ENCODE data around the gene KRTAP12-3.

The KRTAP12-3 gene

DNA sequence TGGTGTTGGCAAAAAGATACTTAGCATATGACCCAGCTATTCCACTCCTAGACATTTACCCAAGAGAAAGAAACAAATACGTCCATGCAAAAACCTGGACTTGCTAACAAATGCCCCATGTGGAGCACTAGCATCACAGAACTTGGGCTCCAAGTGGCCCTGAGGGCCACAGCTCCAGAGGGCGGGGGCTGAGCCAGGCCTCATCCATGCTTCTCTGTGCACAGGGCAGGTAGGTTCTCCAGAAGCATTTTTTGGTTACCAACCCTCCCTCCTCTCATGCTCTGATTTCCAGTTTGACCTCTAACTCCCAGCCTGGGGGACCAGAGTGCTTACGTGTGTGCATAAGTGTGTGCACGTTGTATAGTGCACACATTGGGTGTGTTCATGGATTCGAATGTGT lies 7.0 kb downstream of the KRTAP12-3 start:
- H3K27ac ChIP-seq (ENCODE audit: low read depth in 2 of 2, low read length in 2 of 2) = no peak overlapping the region
- no peak overlapping the region for H3K9ac ChIP-seq (ENCODE audit: low read depth in 1 of 2, low read length in 2 of 2)
- H3K4me1 ChIP-seq (ENCODE audit: control insufficient read depth in 2 of 2, insufficient read depth in 2 of 2, low read length in 2 of 2) = no peaks in the 10 kb centered on the region
- no peak overlapping the region for H3K4me3 ChIP-seq (ENCODE audit: low read length in 2 of 2)
- peaks cover 0 to 9% of the 10 kb centered on the region in 2 donors for H3K27me3 ChIP-seq (ENCODE audit: control insufficient read depth in 2 of 2, insufficient read depth in 2 of 2, low read length in 2 of 2)
- H3K9me3 ChIP-seq (ENCODE audit: control insufficient read depth in 2 of 2, low read length in 2 of 2) = no peaks in the 10 kb centered on the region
- H3K36me3 ChIP-seq (ENCODE audit: control insufficient read depth in 2 of 2, insufficient read depth in 2 of 2, low read length in 2 of 2) = no peaks in the 10 kb centered on the region

DNA sequence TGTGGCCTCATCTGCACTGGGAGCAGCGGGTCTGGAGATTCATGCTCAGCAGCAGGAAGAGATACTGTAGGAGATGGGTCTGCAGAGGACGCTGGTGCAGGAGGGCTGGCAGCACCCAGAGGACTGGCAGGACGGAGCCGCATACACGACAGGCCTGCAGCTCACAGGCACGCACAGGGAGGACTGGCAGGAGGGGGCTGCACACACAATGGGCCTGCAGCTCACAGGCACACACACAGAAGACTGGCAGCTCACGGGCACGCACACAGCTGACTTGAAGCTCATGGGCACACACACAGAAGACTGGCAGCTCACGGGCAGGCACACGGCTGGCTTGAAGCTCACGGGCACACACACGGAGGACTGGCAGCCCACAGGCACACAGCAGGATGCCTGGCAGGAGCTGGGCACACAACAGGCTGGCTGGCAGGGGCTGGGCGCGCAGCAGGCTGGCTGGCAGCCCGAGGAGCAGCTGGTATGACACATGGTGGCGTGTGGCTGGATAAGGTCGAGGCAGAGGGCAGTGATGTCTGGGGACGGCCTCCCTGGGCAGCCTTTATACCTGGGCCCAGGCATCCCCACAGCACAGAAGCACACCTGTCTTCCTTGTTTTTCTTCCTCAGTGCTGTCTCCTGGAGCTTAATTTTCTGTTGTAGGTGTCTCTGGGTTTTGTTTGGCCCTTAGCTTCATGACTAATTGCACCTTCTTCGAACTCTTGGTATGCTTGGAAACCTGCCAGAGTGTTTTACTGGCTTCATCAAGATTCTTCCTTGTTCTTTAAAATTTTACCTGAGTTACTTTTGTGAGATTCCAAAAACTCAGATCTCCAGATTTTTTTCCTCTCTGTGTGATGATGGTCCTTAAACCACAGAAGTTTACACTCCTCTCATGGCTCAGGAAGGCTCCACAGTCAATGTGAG lies 8.9 kb downstream of the KRTAP12-3 start, which contains the start of gene KRTAP12-2:
Gene KRTAP12-2, minus strand, starts transcription at position 527 of the 920 bp plus-strand sequence. Its CDS starts 41 bp downstream, at position 486.
- no peaks in the 10 kb centered on the region for H3K36me3 ChIP-seq (ENCODE audit: control insufficient read depth in 2 of 2, insufficient read depth in 2 of 2, low read length in 2 of 2)
- peaks cover 0 to 7% of the 10 kb centered on the region in 2 donors for H3K27me3 ChIP-seq (ENCODE audit: control insufficient read depth in 2 of 2, insufficient read depth in 2 of 2, low read length in 2 of 2)
- H3K9me3 ChIP-seq (ENCODE audit: control insufficient read depth in 2 of 2, low read length in 2 of 2) = peaks cover 0 to 3% of the 10 kb centered on the region in 2 donors
- no peaks in the 10 kb centered on the region for H3K4me1 ChIP-seq (ENCODE audit: control insufficient read depth in 2 of 2, insufficient read depth in 2 of 2, low read length in 2 of 2)
- no peak within 1 kb of the TSS for H3K4me3 ChIP-seq (ENCODE audit: low read length in 2 of 2)
- no peak within 1 kb of the TSS for H3K27ac ChIP-seq (ENCODE audit: low read depth in 2 of 2, low read length in 2 of 2)
- H3K9ac ChIP-seq (ENCODE audit: low read depth in 1 of 2, low read length in 2 of 2) = no peak within 1 kb of the TSS

DNA sequence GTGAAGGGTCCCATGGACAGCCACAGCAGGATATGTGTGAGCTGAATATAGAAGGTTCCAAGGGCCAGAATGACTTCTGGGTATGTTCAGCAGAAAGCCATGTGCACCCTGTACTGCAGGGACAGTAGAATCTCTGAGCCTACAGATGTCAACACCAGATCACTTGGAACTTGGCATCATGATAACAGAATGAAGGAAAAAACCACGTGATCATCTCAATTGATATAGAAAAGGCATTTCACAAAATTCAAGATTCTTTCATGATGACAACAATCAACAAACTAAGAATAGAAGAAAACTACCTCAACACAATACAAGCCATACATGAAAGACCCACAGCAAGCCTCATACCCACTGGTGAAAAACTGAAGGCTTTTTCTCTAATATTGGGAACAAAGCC lies 9.9 kb downstream of the KRTAP12-3 start:
- peaks cover 0 to 5% of the 10 kb centered on the region in 2 donors for H3K27me3 ChIP-seq (ENCODE audit: control insufficient read depth in 2 of 2, insufficient read depth in 2 of 2, low read length in 2 of 2)
- H3K9ac ChIP-seq (ENCODE audit: low read depth in 1 of 2, low read length in 2 of 2) = no peak overlapping the region
- no peaks in the 10 kb centered on the region for H3K4me1 ChIP-seq (ENCODE audit: control insufficient read depth in 2 of 2, insufficient read depth in 2 of 2, low read length in 2 of 2)
- no peak overlapping the region for H3K27ac ChIP-seq (ENCODE audit: low read depth in 2 of 2, low read length in 2 of 2)
- no peak overlapping the region for H3K4me3 ChIP-seq (ENCODE audit: low read length in 2 of 2)
- H3K36me3 ChIP-seq (ENCODE audit: control insufficient read depth in 2 of 2, insufficient read depth in 2 of 2, low read length in 2 of 2) = no peaks in the 10 kb centered on the region
- peaks cover 0 to 3% of the 10 kb centered on the region in 2 donors for H3K9me3 ChIP-seq (ENCODE audit: control insufficient read depth in 2 of 2, low read length in 2 of 2)

DNA sequence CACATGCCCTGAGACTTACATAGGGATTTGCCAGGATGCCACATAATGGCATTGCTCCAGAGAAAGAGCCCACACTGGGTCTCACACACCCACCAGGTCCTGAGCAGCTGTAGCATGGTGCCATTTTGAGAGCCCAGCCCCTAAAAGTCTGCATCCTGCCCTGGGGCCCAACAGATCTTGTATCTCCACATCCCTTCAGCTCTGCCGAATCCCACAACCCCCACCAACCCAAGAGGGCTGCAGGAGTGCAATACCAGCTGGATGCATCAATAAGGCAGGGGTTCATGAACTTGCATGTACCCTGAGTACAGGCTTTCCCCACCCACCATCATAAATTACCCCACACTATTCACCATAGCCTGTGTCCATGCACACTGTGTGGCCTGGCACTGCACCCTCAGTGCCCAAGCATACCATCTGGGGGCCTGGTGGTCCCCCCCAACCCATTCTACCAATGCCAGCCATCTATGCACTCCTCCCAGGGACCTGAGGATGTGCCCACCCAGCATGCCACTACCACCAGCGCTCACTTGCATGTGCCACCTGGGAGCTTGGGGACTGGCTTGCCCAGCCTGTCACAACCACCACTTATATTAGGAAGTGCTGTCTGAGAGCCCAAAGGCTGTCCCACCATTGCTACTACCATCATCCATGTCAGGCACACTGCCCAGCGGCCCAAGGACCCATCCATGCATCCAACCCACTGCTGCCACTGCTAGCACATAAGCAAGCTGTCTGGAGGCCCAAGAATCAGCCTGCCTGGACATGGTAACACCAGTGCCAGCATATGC lies 13.1 kb downstream of the KRTAP12-3 start:
- Histone ChIP-seq H3K9ac (ENCODE audit: low read depth in 1 of 2, low read length in 2 of 2) (no peak overlapping the region), H3K9me3 (ENCODE audit: control insufficient read depth in 2 of 2, low read length in 2 of 2) (peaks cover 0 to 3% of the 10 kb centered on the region in 2 donors), H3K4me1 (ENCODE audit: control insufficient read depth in 2 of 2, insufficient read depth in 2 of 2, low read length in 2 of 2) (no peaks in the 10 kb centered on the region), H3K27me3 (ENCODE audit: control insufficient read depth in 2 of 2, insufficient read depth in 2 of 2, low read length in 2 of 2) (peaks cover 0 to 5% of the 10 kb centered on the region in 2 donors), H3K4me3 (ENCODE audit: low read length in 2 of 2) (no peak overlapping the region), H3K36me3 (ENCODE audit: control insufficient read depth in 2 of 2, insufficient read depth in 2 of 2, low read length in 2 of 2) (no peaks in the 10 kb centered on the region), H3K27ac (ENCODE audit: low read depth in 2 of 2, low read length in 2 of 2) (no peak overlapping the region)

DNA sequence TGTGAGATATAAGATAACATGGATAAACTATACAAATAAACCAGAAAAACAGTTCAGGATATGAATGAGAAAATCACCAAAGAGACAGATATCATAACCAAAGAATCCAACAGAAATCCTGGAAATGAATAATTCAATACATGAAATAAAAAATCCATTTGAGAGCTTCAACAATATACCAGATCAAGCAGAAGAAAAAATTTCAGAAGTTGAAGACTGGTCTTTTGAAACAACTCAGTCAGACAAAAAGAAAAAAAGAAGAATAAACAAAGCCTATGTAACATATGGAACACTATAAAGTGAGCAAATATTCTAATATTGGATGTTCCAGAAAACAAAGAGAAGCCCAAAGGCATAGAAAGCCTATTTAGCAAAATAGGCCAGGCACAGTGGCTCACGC lies 14.2 kb downstream of the KRTAP12-3 start:
- no peaks in the 10 kb centered on the region for H3K4me1 ChIP-seq (ENCODE audit: control insufficient read depth in 2 of 2, insufficient read depth in 2 of 2, low read length in 2 of 2)
- no peaks in the 10 kb centered on the region for H3K36me3 ChIP-seq (ENCODE audit: control insufficient read depth in 2 of 2, insufficient read depth in 2 of 2, low read length in 2 of 2)
- H3K4me3 ChIP-seq (ENCODE audit: low read length in 2 of 2) = no peak overlapping the region
- no peak overlapping the region for H3K27ac ChIP-seq (ENCODE audit: low read depth in 2 of 2, low read length in 2 of 2)
- no peak overlapping the region for H3K9ac ChIP-seq (ENCODE audit: low read depth in 1 of 2, low read length in 2 of 2)
- H3K27me3 ChIP-seq (ENCODE audit: control insufficient read depth in 2 of 2, insufficient read depth in 2 of 2, low read length in 2 of 2) = peaks cover 0 to 5% of the 10 kb centered on the region in 2 donors
- peaks cover 0 to 3% of the 10 kb centered on the region in 2 donors for H3K9me3 ChIP-seq (ENCODE audit: control insufficient read depth in 2 of 2, low read length in 2 of 2)

DNA sequence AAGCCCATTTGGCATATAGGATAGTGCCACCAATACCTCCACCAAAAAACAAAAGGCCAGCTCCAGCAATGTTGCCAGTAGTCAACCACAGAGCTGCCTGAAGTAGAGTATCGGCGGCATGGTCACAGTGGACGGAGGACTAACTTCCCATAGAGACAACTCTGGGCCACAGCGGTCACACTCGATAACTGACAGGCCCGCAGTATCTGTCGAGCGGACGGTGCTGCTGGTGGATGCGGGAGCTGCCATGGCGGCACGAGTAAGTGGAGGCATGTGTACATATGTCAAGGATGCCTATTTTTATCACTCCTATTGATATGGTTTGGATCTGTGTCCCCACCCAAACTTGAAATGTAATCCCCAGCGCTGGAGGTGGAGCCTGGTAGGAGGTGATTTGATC lies 20.1 kb downstream of the KRTAP12-3 start:
- Histone ChIP-seq H3K4me1 (ENCODE audit: control insufficient read depth in 2 of 2, insufficient read depth in 2 of 2, low read length in 2 of 2) (no peaks in the 10 kb centered on the region), H3K9me3 (ENCODE audit: control insufficient read depth in 2 of 2, low read length in 2 of 2) (no peaks in the 10 kb centered on the region), H3K36me3 (ENCODE audit: control insufficient read depth in 2 of 2, insufficient read depth in 2 of 2, low read length in 2 of 2) (no peaks in the 10 kb centered on the region), H3K4me3 (ENCODE audit: low read length in 2 of 2) (no peak overlapping the region), H3K9ac (ENCODE audit: low read depth in 1 of 2, low read length in 2 of 2) (no peak overlapping the region), H3K27me3 (ENCODE audit: control insufficient read depth in 2 of 2, insufficient read depth in 2 of 2, low read length in 2 of 2) (no peaks in the 10 kb centered on the region), H3K27ac (ENCODE audit: low read depth in 2 of 2, low read length in 2 of 2) (no peak overlapping the region)

DNA sequence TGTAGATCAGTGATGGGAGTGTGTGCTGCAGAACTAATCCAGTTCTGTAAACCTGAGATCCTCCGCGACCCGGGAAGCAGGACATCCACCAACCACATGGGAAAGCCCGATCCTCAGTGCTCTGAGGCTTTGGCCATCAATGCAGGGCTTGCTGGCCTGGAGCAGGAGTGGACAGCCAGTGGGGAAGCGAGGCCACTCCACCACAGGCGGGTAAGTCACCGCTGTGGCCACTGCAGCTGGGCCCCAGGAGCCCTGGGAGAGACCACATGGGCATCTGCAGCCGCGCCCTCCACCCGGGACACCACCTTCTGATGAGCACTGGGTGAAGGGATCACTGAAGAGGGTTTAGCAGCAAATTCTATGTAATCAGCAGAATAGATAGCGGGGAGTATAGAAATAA lies 23.4 kb downstream of the KRTAP12-3 start:
- no peaks in the 10 kb centered on the region for H3K36me3 ChIP-seq (ENCODE audit: control insufficient read depth in 2 of 2, insufficient read depth in 2 of 2, low read length in 2 of 2)
- no peaks in the 10 kb centered on the region for H3K9me3 ChIP-seq (ENCODE audit: control insufficient read depth in 2 of 2, low read length in 2 of 2)
- no peaks in the 10 kb centered on the region for H3K4me1 ChIP-seq (ENCODE audit: control insufficient read depth in 2 of 2, insufficient read depth in 2 of 2, low read length in 2 of 2)
- H3K4me3 ChIP-seq (ENCODE audit: low read length in 2 of 2) = no peak overlapping the region
- no peak overlapping the region for H3K27ac ChIP-seq (ENCODE audit: low read depth in 2 of 2, low read length in 2 of 2)
- no peak overlapping the region for H3K9ac ChIP-seq (ENCODE audit: low read depth in 1 of 2, low read length in 2 of 2)
- no peaks in the 10 kb centered on the region for H3K27me3 ChIP-seq (ENCODE audit: control insufficient read depth in 2 of 2, insufficient read depth in 2 of 2, low read length in 2 of 2)

DNA sequence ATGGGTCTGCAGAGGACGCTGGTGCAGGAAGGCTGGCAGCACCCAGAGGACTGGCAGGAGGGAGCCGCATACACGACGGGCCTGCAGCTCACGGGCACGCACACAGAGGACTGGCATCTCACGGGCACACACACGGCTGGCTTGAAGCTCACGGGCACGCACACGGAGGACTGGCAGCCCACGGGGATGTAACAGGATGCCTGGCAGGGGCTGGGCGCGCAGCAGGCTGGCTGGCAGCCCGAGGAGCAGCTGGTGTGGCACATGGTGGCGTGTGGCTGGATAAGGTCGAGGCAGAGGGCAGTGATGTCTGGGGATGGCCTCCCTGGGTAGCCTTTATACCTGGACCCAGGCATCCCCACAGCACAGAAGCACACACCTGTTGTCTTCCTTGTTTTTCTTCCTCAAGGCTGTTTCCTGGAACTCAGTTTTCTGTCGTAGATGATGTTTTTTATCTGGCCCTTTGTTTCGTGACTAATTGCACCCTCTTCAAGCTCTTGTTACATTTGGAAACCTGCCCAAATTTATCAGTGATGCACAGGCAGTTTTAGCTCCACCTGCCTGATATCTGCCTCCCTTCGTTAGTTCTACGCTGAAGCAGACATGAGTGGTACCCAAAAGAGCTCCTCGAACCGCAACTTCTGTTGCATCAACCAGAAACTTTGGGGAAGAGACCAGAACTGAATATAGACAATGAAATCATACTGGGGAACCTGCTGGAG lies 24.3 kb downstream of the KRTAP12-3 start, which contains the start of gene KRTAP12-1:
Gene KRTAP12-1, minus strand, starts transcription at position 303 of the 719 bp plus-strand sequence. Its CDS starts 40 bp downstream, at position 263.
- no peak within 1 kb of the TSS for H3K4me3 ChIP-seq (ENCODE audit: low read length in 2 of 2)
- no peaks in the 10 kb centered on the region for H3K9me3 ChIP-seq (ENCODE audit: control insufficient read depth in 2 of 2, low read length in 2 of 2)
- no peaks in the 10 kb centered on the region for H3K4me1 ChIP-seq (ENCODE audit: control insufficient read depth in 2 of 2, insufficient read depth in 2 of 2, low read length in 2 of 2)
- peaks cover 0 to 5% of the 10 kb centered on the region in 2 donors for H3K27me3 ChIP-seq (ENCODE audit: control insufficient read depth in 2 of 2, insufficient read depth in 2 of 2, low read length in 2 of 2)
- no peak within 1 kb of the TSS for H3K27ac ChIP-seq (ENCODE audit: low read depth in 2 of 2, low read length in 2 of 2)
- H3K9ac ChIP-seq (ENCODE audit: low read depth in 1 of 2, low read length in 2 of 2) = no peak within 1 kb of the TSS
- no peaks in the 10 kb centered on the region for H3K36me3 ChIP-seq (ENCODE audit: control insufficient read depth in 2 of 2, insufficient read depth in 2 of 2, low read length in 2 of 2)

DNA sequence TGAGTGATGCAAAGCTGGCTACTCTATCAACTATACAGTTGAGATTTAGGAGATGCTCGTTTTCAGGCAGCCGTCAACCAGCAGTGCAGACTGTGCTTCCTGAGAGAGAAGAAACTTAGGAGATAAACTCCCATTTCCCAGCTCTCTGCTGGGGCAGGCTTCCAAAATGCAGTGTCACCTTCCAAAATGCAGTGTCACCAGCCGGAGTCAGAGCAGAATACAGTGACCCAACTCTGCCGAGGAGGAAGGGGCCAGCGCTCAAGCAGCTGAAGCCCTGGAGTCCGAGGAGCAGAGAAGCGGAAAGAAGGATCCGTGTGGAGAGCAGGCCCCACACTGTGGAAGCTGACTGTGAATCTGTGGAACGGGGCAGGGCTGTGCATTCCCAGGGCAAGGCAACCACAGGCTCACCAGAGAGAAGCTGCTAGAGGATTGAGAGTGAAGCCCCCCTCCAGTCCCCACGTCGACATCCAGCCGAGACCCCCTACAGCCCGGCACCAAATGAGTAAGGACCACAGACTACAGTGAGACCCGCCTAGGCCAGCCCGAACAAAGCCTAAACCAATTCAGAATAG lies 24.9 kb downstream of the KRTAP12-3 start:
- H3K9me3 ChIP-seq (ENCODE audit: control insufficient read depth in 2 of 2, low read length in 2 of 2) = no peaks in the 10 kb centered on the region
- peaks cover 0 to 5% of the 10 kb centered on the region in 2 donors for H3K27me3 ChIP-seq (ENCODE audit: control insufficient read depth in 2 of 2, insufficient read depth in 2 of 2, low read length in 2 of 2)
- no peak overlapping the region for H3K4me3 ChIP-seq (ENCODE audit: low read length in 2 of 2)
- H3K36me3 ChIP-seq (ENCODE audit: control insufficient read depth in 2 of 2, insufficient read depth in 2 of 2, low read length in 2 of 2) = no peaks in the 10 kb centered on the region
- H3K9ac ChIP-seq (ENCODE audit: low read depth in 1 of 2, low read length in 2 of 2) = no peak overlapping the region
- H3K4me1 ChIP-seq (ENCODE audit: control insufficient read depth in 2 of 2, insufficient read depth in 2 of 2, low read length in 2 of 2) = no peaks in the 10 kb centered on the region
- no peak overlapping the region for H3K27ac ChIP-seq (ENCODE audit: low read depth in 2 of 2, low read length in 2 of 2)
